Adipocyte (in vitro differentiated cells): ENCODE results near the gene RPL28.

Experiments
- DNase-seq: peaks from one replicate; pipeline ENCODE4 v3.0.0-alpha.2; 2015; ENCODE audit warnings: low read depth
- H3K27me3 ChIP-seq: replicated peaks from 2 replicates; pipeline ENCODE4 v1.7.0; 2013; ENCODE audit warnings: mild to moderate bottlenecking, low read length, moderate library complexity; ENCODE audit not compliant: control insufficient read depth, insufficient read depth
- H3K36me3 ChIP-seq: 2 replicates; pipeline ENCODE4 v1.7.0; 2013; ENCODE audit warnings: low read length, mild to moderate bottlenecking, moderate library complexity; ENCODE audit not compliant: control insufficient read depth, insufficient read depth, severe bottlenecking
- H3K4me1 ChIP-seq: 2 replicates; pipeline ENCODE4 v1.7.0; 2013; ENCODE audit warnings: mild to moderate bottlenecking, low read length, moderate library complexity; ENCODE audit not compliant: control insufficient read depth, insufficient read depth
- H3K4me3 ChIP-seq: 2 replicates; pipeline ENCODE4 v1.7.0; 2013; ENCODE audit warnings: mild to moderate bottlenecking, low read length, moderate library complexity
- H3K9ac ChIP-seq: 2 replicates; pipeline ENCODE4 v1.7.0; 2013; ENCODE audit warnings: mild to moderate bottlenecking, low read length, moderate library complexity
- H3K9me3 ChIP-seq: 2 replicates; pipeline ENCODE4 v1.7.0; 2013; ENCODE audit warnings: mild to moderate bottlenecking, low read length, moderate library complexity; ENCODE audit not compliant: control insufficient read depth

Gene RPL28

DNA sequence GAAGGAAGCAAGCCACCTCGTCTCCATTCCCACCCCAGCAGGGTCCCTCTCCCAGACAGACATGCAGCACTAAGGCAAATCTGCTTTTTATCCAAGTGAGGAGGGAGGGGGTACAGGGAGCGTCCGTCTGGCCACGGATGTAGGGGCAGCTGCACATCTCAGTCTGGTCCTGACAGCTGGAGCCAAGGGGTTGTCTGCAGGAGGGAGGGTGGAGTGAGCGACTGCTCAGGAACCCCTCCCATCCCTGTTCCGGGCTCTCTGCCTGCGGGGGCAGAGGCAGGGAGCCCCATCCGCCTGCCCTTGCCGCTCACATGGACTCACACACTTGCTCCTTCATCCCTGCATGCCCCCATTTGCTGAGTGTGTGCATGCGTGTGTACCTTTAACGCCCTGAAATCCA, 6.6 kb upstream of the RPL28 start:
- Histone ChIP-seq H3K9ac (no peak overlapping the region), H3K36me3 (no peaks in the 10 kb centered on the region), H3K4me1 (peaks cover 3% of the 10 kb centered on the region), H3K9me3 (no peaks in the 10 kb centered on the region), H3K4me3 (no peak overlapping the region), H3K27me3 (peaks cover 14% of the 10 kb centered on the region)
- no peak for DNase-seq

- Histone ChIP-seq H3K4me1 (peaks cover 15% of the 10 kb centered on the region), H3K36me3 (peaks cover under 1% of the 10 kb centered on the region), H3K27me3 (no peaks in the 10 kb centered on the region), H3K9me3 (no peaks in the 10 kb centered on the region), H3K4me3 (no peak overlapping the region), H3K9ac (no peak overlapping the region)
- DNase-seq: no peak
Observed at GRCh38 chr19:55382013-55382412, 3.7 kb upstream of the RPL28 start.

DNA sequence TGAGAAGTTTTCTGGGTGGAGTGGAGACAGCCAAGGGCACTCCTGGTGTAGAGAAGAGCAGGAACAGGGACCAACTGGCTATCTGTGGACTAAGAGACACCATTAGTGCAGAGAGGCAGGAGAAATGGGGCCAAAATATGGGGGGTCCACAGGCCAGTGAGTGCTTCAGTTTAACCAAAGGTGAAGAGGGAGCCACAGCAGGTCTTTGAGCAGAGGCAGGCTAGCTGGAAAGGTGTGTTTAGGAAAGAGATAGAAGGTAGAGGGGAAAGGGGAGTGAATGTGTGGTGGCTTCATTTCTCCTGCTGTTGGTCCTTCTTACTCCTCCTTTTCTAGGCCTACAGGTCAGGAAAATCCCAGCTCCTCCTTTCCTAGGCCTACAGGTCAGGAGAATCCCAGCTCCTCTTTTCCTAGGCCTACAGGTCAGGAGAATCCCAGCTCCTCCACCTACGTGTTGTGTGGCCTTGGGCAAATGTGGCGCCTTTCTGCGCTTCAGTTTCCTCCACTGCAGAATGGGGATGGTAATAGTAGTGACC, 3.1 kb upstream of the RPL28 start:
- H3K4me3 ChIP-seq: no peak overlapping the region
- no peak overlapping the region for H3K9ac ChIP-seq
- H3K27me3 ChIP-seq: no peaks in the 10 kb centered on the region

GRCh38 chr19:55383279-55384130, 2.2 kb upstream of the RPL28 start:
- H3K36me3 ChIP-seq: peaks cover 16% of the 10 kb centered on the region
- peak overlapping the region; percentile 92 for H3K4me3 ChIP-seq
- H3K9me3 ChIP-seq: no peaks in the 10 kb centered on the region
- H3K9ac ChIP-seq: peak overlapping the region; percentile 98
- no peaks in the 10 kb centered on the region for H3K27me3 ChIP-seq
- peak; percentile 77 for DNase-seq
- peaks cover 30% of the 10 kb centered on the region for H3K4me1 ChIP-seq

More for the DNA sequence above, 3.1 kb upstream of the RPL28 start:
- Histone ChIP-seq H3K4me1 (peaks cover 20% of the 10 kb centered on the region), H3K9me3 (no peaks in the 10 kb centered on the region), H3K36me3 (peaks cover 7% of the 10 kb centered on the region)
- DNase-seq: no peak

GRCh38 chr19:55384131-55384919, 1.4 kb upstream of the RPL28 start, which contains the start of gene TMEM238:
TMEM238 (minus strand) TSS chr19:55384292; CDS start chr19:55384259, 33 bp downstream.
- peaks cover 37% of the 10 kb centered on the region for H3K4me1 ChIP-seq
- no peaks in the 10 kb centered on the region for H3K27me3 ChIP-seq
- H3K9ac ChIP-seq: peak within 1 kb of the TSS; percentile 98
- no peaks in the 10 kb centered on the region for H3K9me3 ChIP-seq
- peak within 1 kb of the TSS; percentile 92 for H3K4me3 ChIP-seq
- peaks cover 24% of the 10 kb centered on the region for H3K36me3 ChIP-seq
- no peak for DNase-seq

DNA sequence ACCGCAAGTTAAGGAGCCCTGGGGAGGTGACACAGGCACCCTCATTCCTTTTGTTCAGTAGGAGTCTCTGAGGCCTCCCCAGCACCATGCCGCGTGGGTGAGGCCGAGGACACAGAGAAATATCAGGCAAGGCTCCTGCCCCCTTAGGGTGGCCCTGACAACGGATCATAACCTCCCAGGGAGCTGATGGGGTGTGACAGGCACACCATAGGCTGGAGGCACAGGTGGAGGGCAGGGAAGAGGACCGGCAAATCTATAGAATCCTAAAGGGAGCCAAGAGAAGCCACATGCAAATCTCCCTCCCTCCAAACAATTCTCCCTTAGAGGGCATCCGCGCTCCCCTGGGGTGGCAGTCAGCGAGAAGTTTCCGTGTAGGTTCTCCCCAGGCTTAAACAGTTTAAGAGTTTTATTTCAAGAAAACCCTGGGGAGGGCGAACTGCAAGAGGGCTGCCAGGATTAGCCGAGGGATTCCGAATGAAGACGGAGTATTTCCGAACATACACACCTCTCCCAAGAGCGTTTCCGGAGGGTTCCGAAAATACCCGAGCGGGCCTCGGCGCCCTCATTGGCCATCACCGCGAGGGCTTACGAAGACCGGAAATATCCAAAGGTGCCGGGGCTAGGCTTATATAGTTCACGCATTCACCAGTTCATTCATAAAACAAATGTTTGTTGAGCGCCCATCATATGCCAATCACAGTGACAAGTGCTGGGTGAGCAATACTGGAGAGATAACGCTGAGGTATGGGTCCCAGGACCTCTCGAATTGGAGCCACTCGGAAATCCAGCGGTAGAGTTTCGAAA, 610 bp upstream of the RPL28 start:
- DNase-seq: peak; percentile 98
- peak overlapping the region; percentile 98 for H3K9ac ChIP-seq

GRCh38 chr19:55386493-55386971, 800 bp downstream of the RPL28 start:
- Histone ChIP-seq H3K36me3 (peaks cover 44% of the 10 kb centered on the region), H3K4me1 (peaks cover 56% of the 10 kb centered on the region), H3K27me3 (no peaks in the 10 kb centered on the region), H3K4me3 (peak overlapping the region; percentile 92), H3K9ac (peak overlapping the region; percentile 98), H3K9me3 (no peaks in the 10 kb centered on the region)
- DNase-seq: peak; percentile 40

More for the DNA sequence above, 610 bp upstream of the RPL28 start:
- Histone ChIP-seq H3K36me3 (peaks cover 32% of the 10 kb centered on the region), H3K27me3 (no peaks in the 10 kb centered on the region), H3K4me1 (peaks cover 45% of the 10 kb centered on the region), H3K9me3 (no peaks in the 10 kb centered on the region), H3K4me3 (peak overlapping the region; percentile 92)

DNA sequence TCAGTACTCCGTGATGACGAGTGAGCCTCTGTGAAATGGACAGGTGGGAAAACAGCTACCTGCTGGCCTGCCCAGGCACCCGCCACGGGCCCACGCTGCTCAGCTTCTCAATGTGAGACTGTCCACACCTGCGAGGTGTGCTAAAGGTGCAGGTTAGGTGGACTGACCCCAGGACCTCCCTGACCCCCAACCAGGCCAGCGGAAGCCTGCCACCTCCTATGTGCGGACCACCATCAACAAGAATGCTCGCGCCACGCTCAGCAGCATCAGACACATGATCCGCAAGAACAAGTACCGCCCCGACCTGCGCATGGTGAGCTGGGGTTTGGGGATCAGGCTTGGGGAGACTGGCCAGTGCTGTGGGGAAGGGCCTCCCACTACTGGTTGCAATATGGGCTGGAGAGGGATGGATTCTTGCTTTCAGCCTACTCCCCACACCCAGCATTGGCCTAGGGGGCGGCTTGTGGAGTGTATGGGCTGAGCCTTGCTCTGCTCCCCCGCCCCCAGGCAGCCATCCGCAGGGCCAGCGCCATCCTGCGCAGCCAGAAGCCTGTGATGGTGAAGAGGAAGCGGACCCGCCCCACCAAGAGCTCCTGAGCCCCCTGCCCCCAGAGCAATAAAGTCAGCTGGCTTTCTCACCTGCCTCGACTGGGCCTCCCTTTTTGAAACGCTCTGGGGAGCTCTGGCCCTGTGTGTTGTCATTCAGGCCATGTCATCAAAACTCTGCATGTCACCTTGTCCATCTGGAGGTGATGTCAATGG, 2.2 kb downstream of the RPL28 start:
- DNase-seq: no peak
- H3K4me1 ChIP-seq: peaks cover 64% of the 10 kb centered on the region
- no peaks in the 10 kb centered on the region for H3K27me3 ChIP-seq
- H3K9me3 ChIP-seq: no peaks in the 10 kb centered on the region
- peak overlapping the region; percentile 92 for H3K4me3 ChIP-seq
- H3K9ac ChIP-seq: peak overlapping the region; percentile 98
- H3K36me3 ChIP-seq: peaks cover 44% of the 10 kb centered on the region

DNA sequence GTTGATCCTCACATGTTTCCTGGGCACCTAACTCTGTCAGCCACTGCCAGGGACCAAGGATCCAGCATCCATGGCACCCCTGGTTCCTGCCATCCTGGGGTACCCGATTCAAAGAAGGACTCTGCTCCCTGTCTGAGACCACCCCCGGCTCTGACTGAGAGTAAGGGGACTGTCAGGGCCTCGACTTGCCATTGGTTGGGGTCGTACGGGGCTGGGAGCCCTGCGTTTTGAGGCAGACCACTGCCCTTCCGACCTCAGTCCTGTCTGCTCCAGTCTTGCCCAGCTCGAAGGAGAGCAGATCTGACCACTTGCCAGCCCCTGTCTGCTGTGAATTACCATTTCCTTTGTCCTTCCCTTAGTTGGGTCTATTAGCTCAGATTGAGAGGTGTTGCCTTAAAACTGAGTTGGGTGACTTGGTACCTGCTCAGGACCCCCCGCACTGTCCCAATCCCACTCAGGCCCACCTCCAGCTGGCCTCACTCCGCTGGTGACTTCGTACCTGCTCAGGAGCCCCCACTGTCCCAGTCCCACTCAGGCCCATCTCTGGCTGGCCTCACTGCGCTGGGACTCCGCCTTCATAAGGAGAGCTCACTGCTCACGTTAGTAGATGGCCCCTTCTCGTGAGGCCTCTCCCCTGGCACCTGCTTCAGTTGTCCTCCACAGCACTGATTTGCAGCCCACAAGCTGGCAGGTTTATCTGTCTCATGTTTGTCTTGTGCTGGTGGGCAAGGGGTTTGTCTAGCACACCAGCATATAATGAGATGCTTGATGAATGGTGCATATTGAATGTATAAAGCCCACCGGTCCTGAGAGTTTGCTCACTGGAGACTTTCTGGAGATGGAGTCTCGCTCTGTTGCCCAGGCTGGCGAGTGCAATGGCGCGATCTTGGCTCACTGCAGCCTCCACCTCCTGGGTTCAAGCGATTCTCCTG, 3.9 kb downstream of the RPL28 start:
- Histone ChIP-seq H3K4me3 (no peak overlapping the region), H3K36me3 (peaks cover 44% of the 10 kb centered on the region), H3K27me3 (no peaks in the 10 kb centered on the region), H3K9me3 (no peaks in the 10 kb centered on the region), H3K4me1 (peaks cover 56% of the 10 kb centered on the region), H3K9ac (peak overlapping the region; percentile 98)
- DNase-seq: no peak
